NCI-H2196 (cell line): ENCODE data around the gene ARMC9.
"Not testable (repeated sequence)": the region's sequence is repeated elsewhere in the genome, so short reads cannot be mapped to it uniquely, and the experiment has no call there.

Experiments
- DNase-seq: peaks from one replicate; lab custom pipeline; 2025; ENCODE audit not compliant: unreplicated experiment; lab: John Stamatoyannopoulos, UW

ARMC9 gene

DNA sequence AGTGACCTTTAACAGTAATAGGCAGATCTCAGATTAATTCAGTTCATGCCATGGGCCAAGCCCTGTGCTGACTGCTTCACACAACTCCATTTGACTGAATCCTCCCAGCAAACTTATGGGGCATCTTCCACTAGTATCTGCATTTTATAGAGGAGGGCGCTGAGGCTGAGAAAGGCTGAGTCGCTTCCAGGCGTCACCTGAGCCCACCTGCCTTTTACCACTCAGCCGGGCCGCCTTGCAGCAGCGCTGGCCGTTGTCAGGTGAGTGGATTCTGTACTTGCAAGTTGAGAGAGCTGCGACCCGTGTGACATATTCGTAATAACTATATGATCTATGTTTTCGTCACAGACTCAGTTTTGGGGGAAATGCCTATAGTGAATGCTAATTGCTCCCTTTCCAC, 137.8 kb downstream of the ARMC9 start:
- no peak for DNase-seq

DNA sequence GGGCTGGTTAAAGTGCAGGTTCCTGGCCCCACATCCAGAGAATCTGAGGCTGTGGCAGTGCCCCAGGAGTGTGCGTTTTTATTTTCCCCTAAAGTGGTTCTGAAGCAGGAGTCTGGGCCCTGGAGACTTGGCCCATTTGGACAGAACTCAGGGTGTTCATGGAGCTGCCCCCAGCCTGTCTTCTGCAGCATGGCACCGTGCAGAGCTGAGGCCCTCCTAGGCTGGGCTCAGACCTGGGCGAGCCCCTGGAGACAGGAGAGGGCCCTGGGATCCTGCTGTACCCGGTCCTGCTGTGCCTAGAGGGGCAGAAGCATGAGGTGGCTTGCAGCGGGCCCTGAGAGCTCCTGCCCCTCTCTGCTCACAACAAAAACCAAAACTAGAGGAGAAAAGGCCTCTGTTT, 138.3 kb downstream of the ARMC9 start:
- DNase-seq: no peak

DNA sequence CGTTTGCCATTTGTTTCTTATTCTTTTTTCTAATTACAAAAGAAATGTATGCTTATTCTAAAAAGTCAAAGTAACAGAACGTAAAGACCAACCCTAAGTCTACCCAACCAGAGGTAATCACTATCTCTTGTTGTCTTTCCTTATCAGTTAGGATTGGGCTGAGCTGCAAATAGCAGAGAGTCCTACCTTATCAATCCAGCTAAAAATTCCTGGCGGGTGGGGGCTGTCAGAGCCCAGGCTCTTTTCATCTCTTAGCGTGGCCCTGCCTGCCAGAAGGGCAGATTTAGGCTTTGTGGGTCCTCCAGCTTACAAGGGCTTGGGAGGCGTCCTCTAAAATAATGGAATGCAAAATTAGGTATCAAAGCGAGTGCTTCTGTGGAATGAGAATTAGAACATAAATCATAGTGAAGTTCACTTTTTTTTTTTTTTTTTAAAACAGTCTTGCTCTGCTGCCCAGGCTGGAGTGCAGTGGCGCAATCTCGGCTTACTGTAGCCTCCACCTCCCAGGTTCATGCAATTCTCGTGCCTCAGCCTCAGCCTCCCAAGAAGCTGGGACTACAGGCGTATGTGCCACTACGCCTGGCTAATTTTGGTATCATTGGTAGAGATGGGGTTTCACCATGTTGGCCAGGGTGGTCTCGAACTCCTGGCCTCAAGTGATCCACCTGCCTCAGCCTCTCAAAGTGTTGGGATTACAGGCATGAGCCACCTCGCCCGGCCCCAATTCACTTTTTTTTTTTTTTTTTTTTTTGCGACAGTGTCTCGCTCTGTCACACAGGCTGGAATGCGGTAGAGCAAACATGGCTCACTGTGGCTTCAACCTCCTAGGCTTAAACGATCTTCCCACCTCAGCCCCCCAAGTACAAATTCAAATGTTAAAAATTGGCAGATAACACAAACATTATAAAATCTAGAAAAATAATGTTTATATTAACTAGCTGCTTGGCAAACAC, 139.7 kb downstream of the ARMC9 start:
- DNase-seq: no peak

DNA sequence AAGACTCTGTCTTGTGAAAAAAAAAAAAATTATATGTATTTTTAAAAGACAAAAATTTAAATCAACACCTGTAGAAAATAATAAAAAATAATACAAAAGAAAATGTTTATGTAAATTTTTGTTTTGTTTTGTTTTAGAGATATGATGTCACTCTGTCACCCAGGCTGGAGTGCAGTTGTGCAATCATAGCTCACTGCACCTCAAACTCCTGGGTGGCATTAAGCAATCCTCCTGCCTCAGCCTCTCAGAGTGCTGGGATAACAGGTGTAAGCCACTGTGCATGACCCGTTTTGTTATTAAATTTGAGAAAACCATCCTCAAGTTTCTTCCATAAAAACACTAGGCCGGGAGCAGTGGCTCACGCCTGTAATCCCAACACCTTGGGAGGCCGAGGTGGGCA, 140.9 kb downstream of the ARMC9 start:
- DNase-seq: no peak

DNA sequence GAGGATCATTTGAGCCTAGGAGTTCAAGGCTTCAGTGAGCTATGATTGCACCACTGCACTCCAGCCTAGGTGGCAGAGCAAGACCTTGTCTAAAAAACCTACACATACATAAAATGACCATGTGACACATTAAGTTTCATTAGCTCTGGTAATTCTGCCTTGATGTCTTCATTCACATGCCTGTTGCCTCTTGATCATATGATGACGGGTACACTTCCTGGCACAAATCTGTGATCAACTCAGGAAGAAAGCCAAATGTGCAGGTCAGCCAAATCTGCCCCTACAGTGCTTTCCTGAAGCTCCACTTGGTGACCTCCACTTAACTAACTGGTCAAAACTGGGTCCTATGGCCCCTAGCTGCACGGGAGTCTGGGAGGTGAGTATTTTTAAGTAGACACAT, 142.7 kb downstream of the ARMC9 start:
- DNase-seq: no peak

DNA sequence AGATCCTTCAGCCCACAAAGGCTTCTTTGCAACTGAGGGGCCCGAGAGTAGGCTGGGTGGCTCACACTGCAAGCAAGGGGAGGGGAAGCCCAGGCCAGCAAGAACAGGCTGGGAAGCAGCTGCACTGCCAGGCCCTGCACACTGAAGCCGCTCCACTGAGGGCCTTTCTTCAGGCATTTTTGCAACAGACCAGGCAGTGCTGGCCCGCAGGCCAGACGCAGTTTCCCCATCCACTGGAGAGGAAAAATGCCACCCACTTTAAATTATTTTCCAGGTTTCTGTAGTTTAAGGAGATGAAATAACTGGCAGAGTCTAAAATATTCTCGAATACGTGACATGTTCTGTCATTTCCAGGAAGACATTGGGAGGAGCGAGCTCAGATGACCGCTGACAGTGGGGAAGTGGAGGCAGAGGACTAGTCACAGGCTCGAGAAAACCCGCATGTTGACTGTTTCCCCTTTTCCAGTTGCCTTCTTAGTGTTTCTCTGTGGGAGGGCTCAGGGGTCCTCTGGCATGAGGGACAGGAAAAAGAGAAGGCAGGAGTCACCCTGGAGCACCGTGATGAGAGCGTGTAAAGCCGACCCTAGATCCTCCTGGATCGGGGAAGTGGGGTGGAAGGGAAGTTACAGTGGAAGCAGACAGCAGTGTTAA, 143.8 kb downstream of the ARMC9 start:
- no peak for DNase-seq

DNA sequence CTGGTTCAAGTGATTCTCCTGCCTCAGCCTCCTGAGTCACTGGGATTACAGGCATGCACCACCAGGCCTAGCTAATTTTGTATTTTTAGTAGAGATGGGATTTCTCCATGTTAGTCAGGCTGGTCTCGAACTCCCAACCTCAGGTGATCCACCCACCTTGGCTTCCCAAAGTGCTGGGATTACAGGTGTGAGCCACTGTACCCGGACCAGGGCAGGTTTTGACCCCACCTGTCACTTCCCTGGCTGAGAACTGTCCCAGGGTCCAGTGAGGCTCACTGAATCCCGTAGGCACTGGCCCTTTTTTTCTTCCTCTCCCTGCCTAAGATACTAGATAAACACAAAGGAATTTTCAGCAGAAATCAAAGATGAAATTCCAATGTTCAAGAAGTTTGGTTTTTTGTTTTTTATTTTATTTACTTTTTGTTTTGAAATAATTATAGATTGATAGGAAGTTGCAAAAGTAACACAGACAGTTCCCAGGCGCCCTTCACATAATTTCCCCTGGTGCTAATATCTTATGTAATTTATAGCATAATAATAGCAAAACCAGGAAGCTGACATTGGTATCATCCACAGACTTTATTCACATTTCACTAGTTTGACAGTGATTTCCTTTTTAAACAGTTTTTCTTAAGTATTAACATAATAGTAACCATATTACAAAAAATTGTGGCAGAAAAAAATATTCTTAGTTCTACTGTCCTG, 144.7 kb downstream of the ARMC9 start:
- DNase-seq: no peak

DNA sequence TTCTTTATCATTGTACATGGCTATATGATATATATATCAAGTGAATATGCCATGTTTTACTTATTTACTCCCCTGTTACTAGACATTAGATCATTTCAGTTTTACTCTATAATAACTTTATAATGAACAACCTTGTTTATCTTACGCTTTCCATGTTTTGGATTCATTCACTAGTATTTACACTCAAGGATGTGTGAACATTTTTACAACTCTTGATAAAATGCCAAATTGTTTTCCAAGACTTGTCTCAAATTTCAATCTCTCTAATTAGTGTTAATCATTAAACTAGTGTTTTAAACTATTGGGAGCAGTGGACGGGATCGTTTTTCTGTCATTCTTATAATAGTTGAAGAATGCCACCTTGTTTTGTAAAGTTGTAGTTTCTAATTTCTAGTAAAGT, 145.6 kb downstream of the ARMC9 start:
- DNase-seq: no peak

DNA sequence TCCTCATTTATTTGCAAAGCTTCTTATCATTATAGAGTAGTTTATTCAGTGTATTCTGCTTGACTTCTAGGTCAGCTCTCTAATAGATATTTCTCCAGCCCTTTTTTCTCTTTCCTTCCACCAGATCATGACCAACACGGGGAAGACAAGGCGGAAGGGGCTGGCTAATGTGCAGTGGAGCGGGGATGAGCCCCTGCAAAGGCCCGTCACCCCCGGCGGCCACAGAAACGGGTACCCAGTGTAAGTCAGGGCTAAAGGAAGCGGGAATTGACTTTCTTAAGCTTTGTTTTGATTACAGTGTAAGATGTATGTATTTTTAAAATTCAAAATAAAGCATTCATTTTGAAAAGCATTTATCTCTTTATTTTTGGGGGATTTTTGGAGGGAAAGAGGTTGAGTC, 146.4 kb downstream of the ARMC9 start:
- no peak for DNase-seq

DNA sequence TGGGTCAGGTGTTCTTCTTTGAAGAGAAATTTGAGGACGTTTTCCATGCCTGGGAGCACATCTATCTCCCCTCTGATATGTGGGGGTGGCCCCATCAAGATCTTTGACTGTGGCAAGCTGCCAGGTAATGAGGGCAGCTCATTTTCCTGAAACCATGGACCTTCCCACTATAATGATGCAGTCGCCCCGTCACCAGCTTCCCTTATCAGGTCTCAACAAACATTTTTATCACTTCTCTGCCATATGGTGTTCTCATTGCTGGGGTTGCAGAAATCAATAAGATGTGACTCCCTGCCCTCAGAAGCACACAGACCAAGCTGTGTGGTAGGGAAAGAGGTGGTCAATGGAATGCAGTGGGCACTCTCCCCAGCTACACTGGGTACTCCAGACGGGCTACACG, 148.7 kb downstream of the ARMC9 start:
- no peak for DNase-seq

DNA sequence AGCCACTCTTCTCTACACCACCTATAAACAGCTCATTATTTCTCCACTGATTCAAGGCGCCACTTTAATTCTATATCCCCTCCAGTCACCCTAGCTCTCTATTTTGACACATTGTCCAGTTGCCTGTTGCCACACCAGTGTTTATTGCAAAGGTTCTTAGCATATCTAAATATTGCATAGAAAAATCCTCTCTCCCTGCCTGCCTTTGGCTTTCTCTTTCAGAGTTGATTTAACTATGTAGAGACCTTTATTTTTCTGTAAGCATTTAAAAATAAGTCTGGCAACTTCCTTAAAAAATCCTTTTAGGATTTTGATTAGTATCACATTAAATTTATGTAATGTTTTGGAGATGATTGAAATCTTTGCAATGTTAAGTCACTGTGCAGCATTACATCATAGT, 149.2 kb downstream of the ARMC9 start:
- no peak for DNase-seq

DNA sequence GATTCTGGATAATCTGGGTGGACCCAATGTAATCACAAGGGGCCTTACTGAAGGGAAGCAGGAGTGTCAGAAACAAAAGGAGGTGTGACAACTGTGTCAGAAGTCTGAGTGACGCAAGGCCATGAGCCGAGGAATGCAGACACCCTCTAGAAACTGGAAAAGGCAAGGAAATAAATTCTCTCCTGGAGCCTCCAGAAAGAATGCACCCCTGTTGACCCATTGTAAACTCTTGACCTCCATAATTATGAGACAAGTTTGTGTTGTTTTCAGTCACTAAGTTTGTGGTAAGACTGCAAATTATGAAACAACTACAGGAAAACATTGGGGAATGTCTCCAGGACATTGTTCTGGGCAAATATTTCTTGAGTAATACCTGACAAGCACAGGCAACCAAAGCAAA, 149.7 kb downstream of the ARMC9 start:
- DNase-seq: no peak

DNA sequence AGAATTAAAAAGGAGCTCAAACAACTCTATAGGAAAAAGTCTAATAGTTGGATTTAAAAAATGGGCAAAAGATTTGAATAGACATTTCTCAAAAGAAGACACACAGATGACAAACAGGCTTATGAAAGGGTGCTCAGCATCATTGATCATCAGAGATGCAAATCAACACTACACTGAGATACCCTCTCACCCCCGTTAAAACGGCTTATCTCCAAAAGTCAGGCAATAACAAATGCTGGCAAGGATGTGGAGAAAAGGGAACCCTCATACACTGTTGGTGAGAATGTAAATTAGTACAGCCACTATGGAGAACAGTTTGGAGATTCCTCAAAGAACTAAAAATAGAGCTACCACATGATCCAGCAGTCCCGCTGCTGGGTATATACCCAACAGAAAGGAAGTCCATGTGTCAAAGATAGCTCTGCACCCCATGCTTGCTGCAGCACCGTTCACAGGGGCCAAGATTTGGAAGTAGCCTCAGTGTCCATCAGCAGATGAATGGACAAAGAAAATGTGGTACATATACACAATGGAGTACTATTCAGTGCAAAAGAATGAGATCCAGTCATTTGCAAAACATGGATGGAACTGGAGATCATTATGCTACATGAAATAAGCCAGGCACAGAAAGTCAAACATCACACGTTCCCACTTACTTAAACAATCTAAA, 150.4 kb downstream of the ARMC9 start:
- DNase-seq: no peak

DNA sequence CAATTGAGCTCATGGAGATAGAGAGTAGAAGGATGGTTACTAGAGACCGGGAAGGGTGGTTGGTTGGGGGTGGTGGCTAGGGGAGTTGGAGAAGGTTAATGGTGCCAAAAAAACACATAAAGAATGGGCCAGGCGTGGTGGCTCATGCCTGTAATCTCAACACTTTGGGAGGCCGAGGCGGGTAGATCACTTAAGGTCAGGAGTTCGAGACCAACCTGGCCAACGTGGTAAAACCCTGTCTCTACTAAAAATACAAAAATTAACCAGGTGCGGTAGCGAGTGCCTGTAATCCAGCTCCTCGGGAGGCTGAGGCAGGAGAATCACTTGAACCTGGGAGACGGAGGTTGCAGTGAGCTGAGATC, 150.9 kb downstream of the ARMC9 start:
- DNase-seq: not testable (repeated sequence)

DNA sequence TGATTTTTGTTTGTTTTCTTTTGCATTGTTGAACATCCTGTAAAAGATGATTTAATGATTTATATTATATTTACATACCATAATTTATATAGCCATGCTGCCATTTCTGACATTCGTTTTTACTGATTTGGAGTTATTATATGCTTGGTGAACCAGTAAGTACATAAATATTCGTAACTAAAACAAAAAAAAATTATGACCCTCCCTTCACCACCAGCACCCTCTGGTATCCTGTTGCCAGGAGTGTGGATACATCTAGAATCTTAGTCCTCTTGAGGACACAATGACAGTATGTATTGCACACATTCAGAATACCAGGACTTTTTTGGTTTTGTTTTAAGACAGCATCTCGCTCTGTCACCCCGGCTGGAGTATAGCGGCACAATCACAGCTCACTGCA, 153.2 kb downstream of the ARMC9 start:
- no peak for DNase-seq

DNA sequence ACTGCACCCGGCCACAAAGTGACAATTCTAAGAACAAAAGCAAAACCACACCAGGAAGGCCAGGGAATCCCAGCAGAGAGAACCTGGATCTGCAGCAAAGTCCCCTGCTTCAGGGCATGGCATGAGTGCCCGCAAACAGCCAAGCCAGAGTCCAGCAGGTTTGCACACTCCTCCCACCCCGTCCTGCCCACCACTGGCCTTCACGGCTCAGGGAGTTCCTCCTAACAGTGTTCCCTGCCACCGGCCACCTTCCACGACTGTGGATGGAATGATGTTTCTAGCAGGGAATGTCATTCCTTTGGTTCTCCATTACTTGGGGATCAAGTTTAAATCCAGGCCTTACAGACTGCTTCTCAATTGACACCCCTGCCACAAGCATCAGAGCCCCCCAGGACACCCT, 155.0 kb downstream of the ARMC9 start:
- DNase-seq: no peak

DNA sequence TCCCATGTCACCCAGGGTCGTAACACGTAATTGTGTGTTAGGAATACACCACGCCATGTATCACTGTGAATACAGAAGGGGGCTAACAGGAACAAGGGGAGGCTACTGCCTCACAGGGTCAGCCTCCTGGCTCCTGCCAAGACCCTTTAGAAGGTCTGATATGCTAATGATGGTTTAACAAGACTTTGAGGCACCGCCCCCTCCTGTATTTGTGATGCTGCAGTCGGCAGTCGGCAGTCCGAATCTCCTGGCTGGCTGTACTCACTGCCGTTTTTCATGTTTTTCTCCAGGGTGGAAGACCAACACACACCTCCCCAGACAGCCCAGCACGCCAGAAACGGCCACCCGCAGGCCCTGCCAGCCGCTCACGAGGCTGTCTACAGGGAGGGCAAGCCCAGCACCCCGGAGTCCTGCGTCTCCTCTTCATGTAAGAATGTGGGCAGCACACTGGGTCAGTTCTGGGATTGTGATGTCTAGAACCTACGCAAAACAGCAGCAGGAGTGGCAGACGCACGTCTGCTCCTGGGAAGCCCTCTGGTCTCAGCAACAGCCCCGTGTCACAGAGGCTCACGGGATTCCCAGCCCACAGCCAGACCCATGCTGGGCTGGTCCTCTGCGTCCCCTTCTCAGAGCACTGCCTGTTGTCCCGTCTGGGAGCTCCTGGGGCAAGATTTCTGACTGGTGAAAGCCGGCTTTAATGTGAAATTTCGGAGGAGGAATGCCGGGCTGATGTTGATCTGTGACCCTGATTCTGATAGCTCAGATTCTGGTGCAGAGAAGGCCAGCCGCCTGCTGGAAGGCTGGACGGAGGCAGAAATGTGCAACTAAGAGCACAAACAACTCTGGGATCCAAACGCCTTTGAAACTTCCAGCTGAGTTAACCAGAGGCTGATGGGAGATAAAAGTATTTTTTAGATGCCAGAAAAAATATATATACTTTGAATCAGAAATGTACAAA, 157.4 kb downstream of the ARMC9 start:
- DNase-seq: no peak

DNA sequence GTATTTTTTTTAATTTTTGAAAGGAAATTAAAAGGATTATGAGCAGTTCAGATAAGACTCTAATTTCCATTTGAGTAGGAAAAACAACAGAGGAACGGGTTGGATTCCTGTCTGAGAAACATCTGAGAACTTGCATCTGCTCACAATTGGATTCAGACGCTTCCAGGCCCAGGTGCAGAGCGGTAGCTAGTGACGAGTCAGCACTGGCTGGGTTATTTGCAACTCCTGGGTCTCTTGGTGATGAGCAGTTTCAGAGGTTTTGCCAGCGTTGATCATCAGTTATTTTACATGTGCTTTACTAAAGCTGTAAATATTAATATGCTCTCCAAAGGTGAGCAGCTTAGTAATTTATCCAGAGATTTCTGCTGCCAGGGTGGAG, 158.0 kb downstream of the ARMC9 start:
- no peak for DNase-seq

DNA sequence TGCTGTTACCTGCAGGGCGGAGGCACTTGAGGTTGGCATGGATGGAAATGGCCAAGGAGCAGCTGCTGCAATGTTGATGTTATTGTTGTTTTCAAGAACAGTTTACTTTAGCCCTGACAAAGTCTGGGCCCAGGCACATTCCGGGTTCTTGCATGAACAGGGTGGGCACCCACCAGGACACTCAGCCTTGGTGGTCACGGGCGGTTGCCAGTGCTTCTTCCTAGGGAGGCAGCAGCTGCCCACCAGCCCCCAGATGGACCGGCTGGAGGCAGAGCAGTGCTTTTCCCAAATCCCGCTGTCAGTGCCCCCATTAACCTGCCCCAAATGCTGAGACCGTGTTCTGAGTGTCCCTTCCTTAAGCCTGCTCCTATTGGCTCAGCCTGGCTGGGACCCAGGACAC, 158.6 kb downstream of the ARMC9 start:
- DNase-seq: no peak

DNA sequence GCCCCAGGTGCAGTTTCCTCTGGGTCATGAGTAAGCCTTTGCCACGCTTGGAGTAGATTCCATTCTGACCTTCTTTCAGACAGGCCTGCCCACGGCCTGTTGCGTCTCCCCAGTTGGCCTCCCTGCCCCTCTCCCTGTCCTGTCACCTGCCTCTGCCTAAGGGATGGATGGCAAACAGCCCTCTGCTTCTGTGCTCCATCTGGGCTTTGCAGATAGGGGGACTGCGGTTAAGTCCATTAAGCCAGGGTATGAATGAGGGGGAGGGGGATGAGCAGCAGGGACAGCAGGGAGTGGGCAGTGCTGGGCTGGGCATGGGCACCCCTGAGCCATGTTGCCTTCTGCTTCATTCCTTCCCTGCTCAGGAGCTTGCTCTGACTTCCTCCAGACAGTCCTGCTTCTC, 159.5 kb downstream of the ARMC9 start:
- DNase-seq: no peak
